GM21786 (cell line): Measurements from ENCODE around the gene HSPA6.
"Not testable (repeated sequence)": the region's sequence is repeated elsewhere in the genome, so short reads cannot be mapped to it uniquely, and the experiment has no call there.

ENCODE experiments used
- ATAC-seq: cut with Tn5 transposase; IDR thresholded peaks from one replicate; pipeline ENCODE4 v1.9.1; 2021; ENCODE audit not compliant: unreplicated experiment

The HSPA6 gene

DNA sequence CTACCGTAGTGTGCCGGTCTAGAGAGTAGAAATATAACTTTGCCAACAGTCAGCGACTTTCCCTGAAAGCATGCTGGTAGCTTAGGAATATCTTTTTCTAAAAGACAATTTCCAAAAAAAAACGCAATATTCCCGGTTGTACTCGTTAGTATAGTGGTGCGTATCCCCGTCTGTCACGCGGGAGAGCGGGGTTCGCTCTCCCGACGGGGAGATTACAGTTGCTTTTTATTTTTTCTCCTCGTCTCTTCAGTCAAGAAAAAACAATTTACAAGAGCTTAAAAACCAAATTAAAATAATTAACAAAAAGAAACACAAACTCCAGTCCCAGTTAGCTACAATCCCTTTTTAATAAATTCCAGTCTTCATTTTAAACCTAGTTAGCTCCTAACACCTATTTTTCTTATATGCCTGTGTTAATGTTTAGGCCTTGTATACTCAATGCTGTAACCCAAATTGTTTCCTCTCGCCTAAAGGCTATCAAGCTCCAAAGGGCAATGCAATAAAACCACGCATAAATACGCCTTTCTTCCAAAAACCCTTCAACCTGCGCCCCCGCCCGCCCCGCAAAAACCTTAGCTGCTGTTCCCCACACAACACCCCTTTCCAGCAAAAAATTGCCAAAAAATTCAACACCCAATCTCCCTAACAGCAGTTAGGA is 7.8 kb downstream of the HSPA6 start:
- no peak for ATAC-seq

DNA sequence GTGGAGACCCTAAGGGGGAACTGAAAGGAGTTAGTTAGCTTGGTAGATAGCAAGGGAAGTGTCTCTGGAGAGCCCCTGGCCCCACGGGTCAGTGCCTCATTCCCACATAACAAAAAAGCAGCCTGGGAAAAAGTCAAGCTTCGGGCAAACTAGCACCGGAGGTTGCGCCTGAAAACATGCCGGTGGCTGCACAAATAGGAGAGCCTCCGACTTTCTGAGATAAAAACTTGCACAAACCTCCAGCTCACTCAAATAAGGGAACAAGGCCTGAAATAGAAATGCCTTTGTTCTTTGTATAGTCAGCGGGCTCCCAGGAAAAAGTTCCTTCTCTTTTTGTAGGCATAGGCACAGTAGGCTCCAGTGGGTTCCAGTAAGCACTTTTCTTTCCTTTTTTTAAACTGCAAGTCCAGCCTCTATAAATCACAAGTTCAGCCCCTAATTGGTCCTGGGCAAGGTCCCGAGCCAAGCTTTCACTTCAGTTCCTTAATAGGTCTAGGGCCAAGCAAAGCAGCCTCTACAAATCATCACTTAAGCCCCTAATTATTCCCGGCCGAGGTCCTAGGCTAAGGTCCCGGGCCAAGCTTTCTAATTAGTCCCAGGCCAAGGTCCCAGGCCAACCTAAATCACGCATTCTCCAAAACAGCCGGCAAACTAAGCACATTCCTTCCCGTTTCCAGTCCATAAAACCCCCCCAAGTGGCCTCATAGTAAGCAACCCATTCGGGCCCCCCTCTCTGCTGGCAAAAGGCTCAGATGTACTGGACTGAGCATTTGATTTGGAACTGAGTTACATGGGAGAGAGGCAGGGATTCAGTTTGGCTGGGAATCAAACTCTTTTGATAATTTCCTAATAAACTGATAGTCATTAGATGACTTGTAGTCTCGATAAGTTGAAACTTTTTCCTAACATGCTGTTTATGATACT is 8.6 kb downstream of the HSPA6 start:
- not testable (repeated sequence) for ATAC-seq

DNA sequence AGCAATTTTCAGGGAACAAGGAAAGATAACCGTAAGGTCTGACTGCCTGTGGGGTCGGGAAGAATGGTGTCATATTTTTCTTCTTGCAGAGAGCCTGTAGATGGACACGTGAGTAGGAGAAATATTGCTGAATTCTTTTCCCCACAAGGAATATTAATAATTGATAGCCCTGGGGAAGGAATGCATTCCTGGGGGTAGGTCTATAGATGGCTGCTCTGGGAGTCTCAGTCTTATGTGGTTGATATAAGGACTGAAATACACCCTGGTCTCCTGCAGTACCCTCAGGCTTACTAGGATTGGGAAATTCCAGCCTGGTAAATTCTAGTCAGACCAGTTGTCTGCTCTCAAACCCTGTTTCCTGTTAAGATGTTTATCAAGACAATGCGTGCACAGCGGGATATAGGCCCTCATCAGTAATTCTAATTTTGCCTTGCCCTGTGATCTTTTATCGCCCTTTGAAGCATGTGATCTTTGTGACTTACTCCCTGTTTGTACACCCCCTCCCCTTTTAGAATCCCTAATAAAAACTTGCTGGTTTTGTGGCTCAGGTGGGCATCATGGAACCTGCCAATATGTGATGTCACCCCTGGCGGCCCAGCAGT is 12.8 kb downstream of the HSPA6 start:
- not testable (repeated sequence) for ATAC-seq

DNA sequence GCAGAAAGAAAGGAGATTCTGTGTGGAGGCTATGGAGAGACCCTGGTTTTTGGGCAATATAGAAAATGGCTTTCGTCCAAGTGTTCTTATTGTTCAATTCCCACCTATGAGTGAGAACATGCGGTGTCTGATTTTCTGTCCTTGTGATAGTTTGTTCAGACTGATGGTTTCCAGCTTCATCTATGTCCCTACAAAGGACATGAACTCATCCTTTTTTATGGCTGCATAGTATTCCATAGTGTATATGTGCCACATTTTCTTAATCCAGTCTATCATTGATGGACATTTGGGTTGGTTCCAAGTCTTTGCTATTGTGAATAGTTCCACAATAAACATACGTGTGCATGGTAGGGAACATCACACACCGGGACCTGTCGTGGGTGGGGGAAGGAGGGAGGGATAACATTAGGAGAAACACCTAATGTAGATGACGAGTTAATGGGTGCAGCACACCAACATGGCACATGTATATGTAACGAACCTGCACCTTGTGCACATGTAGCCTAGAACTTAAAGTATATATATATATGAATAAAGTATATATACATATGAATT is 14.7 kb downstream of the HSPA6 start:
- not testable (repeated sequence) for ATAC-seq

DNA sequence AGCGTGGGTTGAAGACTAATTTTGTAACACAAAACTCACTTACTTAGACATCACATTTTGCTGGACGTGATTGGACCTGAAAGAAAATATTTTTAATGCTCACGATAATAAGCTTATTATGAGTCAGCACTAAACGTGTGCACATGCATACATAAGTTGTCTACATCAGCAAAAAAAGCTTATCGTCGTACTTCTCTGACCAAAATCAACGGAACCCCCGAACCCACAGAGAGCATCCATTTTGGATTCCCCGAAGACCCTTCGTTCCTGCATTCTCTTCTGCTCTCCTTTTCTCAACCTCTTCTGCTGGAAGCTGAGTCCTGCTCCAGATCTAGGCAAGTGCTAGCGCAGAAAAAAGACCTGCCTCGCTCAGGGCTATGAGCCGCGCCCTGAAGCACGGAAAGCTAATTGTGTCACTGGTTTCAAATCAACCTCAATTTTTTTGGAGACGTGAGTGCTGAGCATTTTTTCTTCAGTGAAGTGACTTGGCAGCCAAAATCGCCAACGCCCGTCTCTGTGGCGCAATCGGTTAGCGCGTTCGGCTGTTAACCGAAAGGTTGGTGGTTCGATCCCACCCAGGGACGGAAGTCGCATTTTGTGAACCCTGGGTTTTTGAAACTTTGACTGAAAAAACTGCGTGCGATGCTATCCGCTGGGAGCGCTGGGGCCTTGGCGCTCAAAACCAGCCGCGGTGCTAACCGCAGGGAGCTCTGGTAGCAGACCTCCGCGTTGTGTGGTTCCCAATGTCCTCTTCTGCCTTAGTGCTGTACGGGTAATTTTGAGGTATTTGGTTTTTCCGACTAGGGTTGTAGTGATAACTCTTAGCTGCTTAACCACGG is 15.6 kb downstream of the HSPA6 start:
- ATAC-seq = peak; percentile 45

DNA sequence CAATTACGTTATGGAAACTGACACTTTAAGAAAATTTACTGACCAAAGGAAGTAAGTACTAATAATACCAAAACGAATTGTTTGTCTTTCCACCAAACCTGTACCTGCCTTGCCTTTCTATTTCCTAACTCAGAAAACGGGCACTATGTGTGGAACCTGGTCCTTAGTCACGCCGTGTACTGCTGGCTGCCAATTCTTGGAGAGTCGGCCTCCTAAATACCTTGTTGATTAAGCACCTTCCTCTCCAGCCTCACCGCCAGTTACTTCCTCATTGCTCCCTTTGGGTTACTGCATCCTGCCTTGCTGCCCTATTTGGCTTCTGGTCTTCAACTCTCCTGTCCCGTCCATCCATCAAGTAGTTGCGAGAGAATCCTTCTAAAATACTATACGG is 16.2 kb downstream of the HSPA6 start:
- ATAC-seq = not testable (repeated sequence)

DNA sequence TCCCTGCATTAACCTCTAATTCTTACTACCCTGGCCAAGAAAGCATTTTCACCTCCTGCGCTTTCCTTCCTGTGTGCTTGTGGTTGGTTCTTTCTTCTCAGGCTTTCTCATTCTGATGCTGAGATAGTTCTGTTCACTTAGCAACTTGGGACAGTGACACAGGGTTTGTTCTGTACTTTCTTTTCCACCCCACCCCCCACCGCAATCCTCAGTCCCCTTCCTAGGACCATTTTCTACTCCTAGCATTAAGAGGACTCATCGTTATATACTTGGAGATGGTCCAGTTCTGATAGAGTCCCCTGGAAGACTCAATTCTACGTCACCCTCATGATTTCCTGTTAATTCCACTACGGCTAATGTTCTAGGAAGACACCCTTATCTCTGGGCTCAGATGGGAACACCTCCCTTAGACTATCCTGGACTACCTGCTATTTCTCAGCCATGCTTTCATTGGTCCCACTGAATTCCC is 17.8 kb downstream of the HSPA6 start:
- ATAC-seq = peak; percentile 60

DNA sequence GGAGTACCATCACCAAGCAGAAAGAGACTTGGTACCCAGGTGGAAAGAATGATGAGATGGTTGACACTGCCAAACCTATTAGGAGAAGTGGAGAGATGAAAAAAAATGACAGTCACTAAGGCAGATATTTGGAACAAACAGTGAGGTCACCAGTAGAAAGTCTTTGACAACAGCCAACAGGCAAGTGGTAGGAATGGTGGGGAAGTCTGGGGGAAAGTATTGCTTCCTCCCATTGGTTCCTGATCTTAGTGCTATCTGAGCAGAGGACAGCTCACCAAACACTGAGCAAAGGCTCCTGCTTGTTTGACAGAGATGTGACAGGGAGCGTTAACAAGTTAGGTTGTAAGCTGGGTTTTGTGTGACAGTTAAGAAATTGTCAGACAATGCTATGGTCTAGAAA is 18.8 kb downstream of the HSPA6 start:
- not testable (repeated sequence) for ATAC-seq

DNA sequence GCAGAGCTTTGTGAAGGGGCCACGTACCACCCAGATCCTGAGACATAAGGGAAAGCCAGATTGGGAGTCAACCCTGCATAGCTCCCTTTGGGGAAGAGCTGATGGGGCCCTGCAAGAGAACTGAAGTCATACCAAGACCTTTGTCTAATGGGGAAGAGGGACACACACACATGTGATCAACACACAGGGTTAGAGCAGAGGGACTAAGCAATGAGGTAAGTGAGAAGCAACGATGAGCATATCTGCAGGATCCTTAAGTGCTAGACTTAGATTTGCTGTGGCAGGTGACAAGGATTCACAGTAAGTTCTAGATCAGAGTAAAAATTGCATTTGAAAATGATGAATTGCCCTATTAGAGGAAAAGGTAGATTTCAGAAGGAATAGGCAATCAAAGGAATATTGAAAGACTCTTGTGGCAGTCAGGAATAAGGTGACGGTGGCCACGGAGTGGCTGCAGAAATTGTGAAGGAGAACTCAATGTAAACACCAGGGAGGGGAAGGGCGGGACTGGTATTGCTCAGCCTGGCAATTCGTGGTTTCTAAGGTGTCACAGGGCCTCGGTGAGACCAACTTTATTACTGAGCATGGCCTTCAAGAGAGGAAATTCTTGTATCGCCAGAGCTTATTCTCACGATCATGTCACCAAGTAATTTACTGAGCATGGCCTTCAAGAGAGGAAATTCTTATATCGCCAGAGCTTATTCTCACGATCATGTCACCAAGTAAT is 20.8 kb downstream of the HSPA6 start:
- not testable (repeated sequence) for ATAC-seq

DNA sequence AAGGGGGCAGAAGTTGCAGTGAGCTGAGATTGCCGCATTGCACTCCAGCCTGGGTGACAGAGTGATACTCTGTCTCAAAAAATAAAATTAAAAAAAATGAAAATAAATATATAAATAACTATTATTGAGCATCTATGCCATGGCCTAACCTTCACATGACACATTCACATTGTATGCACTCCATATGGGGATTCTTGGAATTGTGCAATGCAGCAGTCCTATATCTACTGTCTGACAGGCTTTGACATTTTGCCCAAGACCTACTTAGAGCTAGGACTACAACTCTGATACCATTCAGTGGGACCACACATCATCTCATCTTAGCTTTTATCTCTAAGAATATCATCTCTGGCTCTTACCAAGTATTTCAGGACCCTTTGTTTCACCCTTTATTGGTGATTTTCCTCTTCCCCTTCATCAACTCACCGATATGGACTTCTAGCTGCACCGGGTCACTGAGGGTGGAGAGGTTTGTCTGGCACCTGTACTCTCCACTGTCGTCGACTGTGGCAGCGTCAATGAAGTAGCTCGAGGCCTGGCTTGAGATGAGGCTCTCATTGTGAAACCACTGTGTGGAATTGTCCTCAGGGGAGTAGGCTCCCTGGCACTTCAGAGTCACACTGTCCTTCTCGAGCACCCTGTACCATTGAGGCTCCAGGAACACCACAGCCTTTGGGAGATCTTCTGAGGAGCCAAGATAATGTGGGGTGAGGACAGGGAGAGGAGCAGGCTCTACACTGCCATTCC is 23.8 kb downstream of the HSPA6 start:
- not testable (repeated sequence) for ATAC-seq

DNA sequence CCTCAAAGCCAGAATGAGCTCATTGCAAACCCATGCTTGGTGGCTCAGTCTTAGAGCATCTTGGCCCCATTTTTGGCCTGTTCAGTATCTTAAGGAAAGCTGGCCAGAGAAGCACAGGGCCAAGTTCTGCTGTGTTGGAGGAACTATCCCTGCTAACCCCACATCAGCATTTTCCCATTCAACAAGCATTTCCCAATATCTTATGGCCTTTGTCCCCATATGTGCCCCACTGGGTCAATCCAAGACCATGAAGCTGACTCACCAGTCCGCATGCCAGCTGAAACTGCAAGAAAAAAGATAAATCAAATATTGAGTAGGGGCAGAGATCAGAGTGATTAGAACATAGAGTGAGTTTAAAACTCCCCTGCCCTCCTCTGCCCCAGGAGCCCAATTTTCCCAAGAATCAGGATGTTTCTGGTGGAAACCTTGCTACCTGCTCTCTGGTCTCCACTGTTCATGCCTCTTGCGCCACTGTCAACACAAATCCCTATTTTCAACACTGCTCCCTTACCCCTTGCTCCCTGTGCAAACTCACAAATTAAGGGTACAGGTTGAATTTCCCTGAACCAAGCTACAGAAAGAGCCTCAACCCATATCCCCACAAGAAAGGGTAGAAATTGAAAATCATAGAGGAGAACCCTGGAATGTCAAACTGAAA is 24.5 kb downstream of the HSPA6 start:
- ATAC-seq = not testable (repeated sequence)

DNA sequence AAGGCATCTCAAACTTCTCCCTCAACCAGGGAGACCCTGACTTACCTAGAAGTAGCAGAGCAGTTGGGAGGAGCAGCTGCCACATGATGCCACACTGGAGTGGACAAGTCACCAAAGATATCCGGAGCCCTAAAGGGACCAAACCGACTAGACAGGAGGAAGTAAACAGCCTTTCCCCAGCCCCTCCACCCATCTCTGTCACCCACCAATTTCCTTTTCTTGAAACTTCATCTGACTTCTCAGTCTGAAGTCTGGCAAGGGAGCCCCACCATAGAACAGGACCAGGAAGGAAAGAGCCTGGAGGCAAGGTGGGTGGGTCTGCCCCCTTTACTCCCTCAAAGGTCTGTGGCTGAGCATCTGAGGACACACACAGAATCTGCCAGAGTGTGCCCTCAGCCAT is 25.3 kb downstream of the HSPA6 start, which contains the start of gene FCGR3A:
Gene FCGR3A, minus strand, starts transcription at position 167 of the 400 bp plus-strand sequence. Its CDS starts 82 bp downstream, at position 85.
- no peak for ATAC-seq

DNA sequence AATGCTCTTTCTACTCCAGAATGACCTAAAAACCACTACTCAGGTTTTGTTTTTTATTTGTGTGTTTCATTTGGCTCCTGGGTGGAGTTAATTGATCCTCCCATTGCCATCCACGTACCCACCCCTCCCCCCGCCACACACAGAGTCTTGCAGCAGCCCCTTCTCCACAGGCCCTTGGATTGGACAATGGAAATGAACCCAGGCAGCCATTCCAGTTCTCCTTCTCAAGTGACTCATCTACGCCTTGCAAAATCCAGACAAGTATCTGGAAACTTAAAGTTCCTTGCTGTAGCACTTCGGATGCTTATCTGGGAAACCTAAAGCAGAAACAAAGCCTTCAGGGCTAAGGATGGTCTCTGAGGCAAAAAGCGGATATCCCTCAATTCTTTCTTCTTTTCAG is 26.6 kb downstream of the HSPA6 start:
- not testable (repeated sequence) for ATAC-seq

DNA sequence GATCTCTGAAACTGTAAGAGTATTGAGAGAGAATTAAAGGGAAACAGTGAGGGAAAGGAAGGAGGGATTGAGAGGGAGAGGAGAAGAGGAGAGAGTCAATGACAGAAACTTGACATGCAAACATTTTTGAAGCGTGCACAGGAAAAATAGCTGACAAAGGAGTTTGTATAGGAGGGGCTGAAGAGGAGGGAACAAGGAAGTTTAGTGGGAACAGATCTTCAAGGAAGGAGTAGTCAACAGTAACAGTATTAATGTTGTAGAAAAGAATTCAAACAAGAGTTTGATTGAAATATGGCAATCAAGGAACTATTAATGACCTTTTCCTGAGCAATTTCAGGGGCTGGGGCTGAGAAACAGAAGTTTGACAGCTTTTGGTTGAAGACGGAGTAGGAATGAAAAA is 29.3 kb downstream of the HSPA6 start:
- ATAC-seq = not testable (repeated sequence)

DNA sequence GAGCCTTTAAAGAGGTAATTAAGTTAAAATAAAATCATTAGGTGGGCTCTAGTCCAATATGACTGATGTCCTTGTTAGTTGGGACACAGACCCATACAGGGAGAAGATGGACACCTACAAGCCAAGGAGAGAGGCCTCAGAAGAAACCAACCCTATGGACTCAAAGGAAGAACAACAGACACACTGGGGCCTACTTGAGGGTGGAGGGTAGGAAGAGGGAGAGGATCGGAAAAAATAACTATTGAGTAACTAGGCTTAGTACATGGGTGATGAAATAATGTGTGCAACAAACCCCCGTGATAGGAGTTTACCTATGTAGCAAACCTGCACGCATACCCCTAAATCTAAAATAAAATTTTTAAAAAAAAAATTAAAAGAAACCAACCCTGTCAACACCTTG is 30.0 kb downstream of the HSPA6 start:
- not testable (repeated sequence) for ATAC-seq

DNA sequence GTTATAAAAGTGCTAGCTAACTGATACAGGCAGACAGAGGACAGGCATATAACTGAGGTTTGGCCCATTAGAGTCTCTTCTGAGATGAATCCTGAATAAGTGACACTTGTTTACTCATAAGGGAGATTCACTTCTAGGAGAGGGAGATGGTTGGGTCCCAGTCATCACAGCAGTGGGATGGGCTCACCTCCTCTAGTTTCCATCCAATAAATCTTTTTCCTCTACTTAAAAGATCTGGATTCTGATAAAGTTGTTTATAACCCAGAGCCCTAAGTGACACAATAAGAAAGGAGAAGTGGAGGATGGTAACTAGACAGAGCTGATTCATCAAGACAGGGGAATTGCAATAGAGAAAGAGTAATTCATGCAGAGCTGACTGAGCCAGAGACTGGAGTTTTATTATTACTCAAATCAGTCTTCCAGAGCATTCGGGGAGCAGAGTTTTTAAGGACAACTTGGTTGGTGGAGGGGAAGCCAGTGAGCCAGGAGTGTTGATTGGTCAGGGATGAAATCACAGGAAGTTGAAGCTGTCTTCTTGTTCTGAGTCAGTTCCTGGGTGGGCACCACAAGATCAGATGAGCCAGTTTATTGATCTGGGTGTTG is 30.6 kb downstream of the HSPA6 start:
- not testable (repeated sequence) for ATAC-seq

DNA sequence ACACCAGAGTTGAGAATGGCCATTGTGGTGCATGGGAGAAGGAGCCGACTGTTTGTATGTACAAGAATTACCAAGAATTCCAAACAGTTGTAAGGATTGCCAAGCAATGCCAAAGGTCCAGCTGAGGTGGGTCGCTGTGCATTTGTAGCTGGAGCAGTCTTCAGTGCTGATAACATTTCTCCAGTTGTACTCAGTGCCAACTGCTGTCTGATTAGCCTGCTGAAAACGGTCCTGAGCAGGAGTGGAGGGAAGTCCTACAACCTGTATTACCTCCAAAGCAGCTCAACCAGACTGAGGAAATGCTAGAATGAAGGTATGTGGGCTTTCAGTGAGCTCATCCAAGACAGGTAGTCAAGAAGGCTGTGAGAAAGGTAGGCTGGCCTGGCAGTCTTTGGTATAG is 31.8 kb downstream of the HSPA6 start:
- not testable (repeated sequence) for ATAC-seq

DNA sequence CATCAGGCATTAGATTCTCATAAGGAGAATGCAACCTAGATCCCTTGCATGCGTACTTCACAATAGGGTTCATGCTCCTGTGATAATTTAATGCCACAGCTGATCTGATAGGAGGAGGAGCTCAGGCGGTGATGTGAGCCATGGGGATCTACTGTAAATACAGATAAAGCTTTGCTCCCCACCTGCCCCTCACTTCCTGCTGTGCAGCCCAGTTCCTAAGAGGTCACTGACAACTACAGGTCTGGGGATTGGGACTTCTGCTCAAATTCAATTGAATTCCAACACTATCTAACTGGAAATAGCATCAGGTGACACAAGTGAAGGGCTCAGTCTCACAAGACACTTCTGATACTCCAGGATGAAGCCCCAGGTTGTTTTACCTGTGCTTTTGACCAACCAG is 32.6 kb downstream of the HSPA6 start:
- not testable (repeated sequence) for ATAC-seq
